GM21528 (cell line): Measurements from ENCODE around the gene MGAT5.
A peak's percentile ranks its signal among the peaks of the same experiment; 100 is the strongest.

Experiments
- ATAC-seq: cut with Tn5 transposase; IDR thresholded peaks from one replicate; pipeline ENCODE4 v1.9.1; 2021; ENCODE audit warnings: mild to moderate bottlenecking, moderate library complexity; ENCODE audit not compliant: unreplicated experiment, low FRiP score

Gene MGAT5

GRCh38 chr2:134252092-134252750, 1.7 kb upstream of the MGAT5 start:
- ATAC-seq, result no peak

- ATAC-seq, result peak; percentile 70
Measured at GRCh38 chr2:134253117-134253704, 661 bp upstream of the MGAT5 start.

GRCh38 chr2:134254824-134255223, 952 bp downstream of the MGAT5 start:
- no peak for ATAC-seq

GRCh38 chr2:134256956-134257355, 3.1 kb downstream of the MGAT5 start:
- no peak for ATAC-seq

GRCh38 chr2:134257509-134257908, 3.6 kb downstream of the MGAT5 start:
- no peak for ATAC-seq

GRCh38 chr2:134257965-134258683, 4.3 kb downstream of the MGAT5 start:
- ATAC-seq, result no peak

GRCh38 chr2:134258684-134259388, 5.0 kb downstream of the MGAT5 start:
- peak; percentile 41 for ATAC-seq

GRCh38 chr2:134259571-134259970, 5.7 kb downstream of the MGAT5 start:
- no peak for ATAC-seq

GRCh38 chr2:134259994-134260393, 6.1 kb downstream of the MGAT5 start:
- ATAC-seq, result no peak

- ATAC-seq, result no peak
Measured at GRCh38 chr2:134260713-134261112, 6.8 kb downstream of the MGAT5 start.

GRCh38 chr2:134261398-134262131, 7.7 kb downstream of the MGAT5 start:
- ATAC-seq, result peak; percentile 60

- peak; percentile 51 for ATAC-seq
Measured at GRCh38 chr2:134262684-134263083, 8.8 kb downstream of the MGAT5 start.

- ATAC-seq, result no peak
Measured at GRCh38 chr2:134268265-134268664, 14.4 kb downstream of the MGAT5 start.

GRCh38 chr2:134269230-134269629, 15.4 kb downstream of the MGAT5 start:
- ATAC-seq, result no peak

- ATAC-seq, result no peak
Measured at GRCh38 chr2:134269972-134270735, 16.3 kb downstream of the MGAT5 start.

- no peak for ATAC-seq
Measured at GRCh38 chr2:134271758-134272157, 17.9 kb downstream of the MGAT5 start.

GRCh38 chr2:134272806-134273205, 18.9 kb downstream of the MGAT5 start:
- ATAC-seq, result no peak

- no peak for ATAC-seq
Measured at GRCh38 chr2:134273256-134273983, 19.5 kb downstream of the MGAT5 start.

- ATAC-seq, result no peak
Measured at GRCh38 chr2:134274121-134274520, 20.2 kb downstream of the MGAT5 start.
